IMR-90 (cell line): ENCODE measurements around the gene OPCML. TPM values are rescaled to one million over a fixed set of nuclear protein-coding genes. Genes with fewer than 3 reads are reported as not detected.

Source experiments
- ATAC-seq: fragments of 200-7000 bp; cut with Tn5 transposase; 2 replicates; pipeline ENCODE4 v1.9.1; 2020; ENCODE audit warnings: low read depth, mild to moderate bottlenecking, moderate library complexity
- BruUV-seq: library from RNA; stranded (reverse); fragments of 400-500 nt; replicated peaks from 2 replicates; lab custom pipeline; 2021; lab: Mats Ljungman, UMichigan
- CTCF ChIA-PET: fragments of 300-600 bp; formaldehyde crosslinking; extraction: SDS; loops from one replicate; lab custom pipeline; 2021; ENCODE audit warnings: antibody characterized with exemption; lab: Yijun Ruan, JAX
- POLR2A ChIA-PET: fragments of 300-600 bp; sonication (Branson Sonifier 250); formaldehyde crosslinking; loops from one replicate; lab custom pipeline; 2022; ENCODE audit warnings: antibody characterized with exemption; ENCODE audit not compliant: unreplicated experiment; lab: Charles Lee
- DNase-seq: peaks from one replicate; pipeline ENCODE4 v3.0.0; 2013
- H2AFZ ChIP-seq: replicated peaks from 2 replicates; pipeline ENCODE3; 2013; ENCODE audit warnings: low read length, mild to moderate bottlenecking; ENCODE audit not compliant: poor library complexity
- H2AK5ac ChIP-seq: 2 replicates; pipeline ENCODE4 v1.6.1; 2013; ENCODE audit warnings: low read depth, low read length, inconsistent platforms
- H2AK9ac ChIP-seq: replicated peaks from 2 replicates; pipeline ENCODE3; 2013; ENCODE audit warnings: mild to moderate bottlenecking, low read depth, low read length, moderate library complexity; ENCODE audit not compliant: poor library complexity
- H2BK120ac ChIP-seq: 2 replicates; pipeline ENCODE4 v1.6.1; 2013; ENCODE audit warnings: low read depth, low read length, inconsistent platforms
- H2BK15ac ChIP-seq: 3 replicates; pipeline ENCODE4 v1.6.1; 2013; ENCODE audit warnings: low read depth, low read length, inconsistent platforms
- H2BK20ac ChIP-seq: 2 replicates; pipeline ENCODE4 v1.6.1; 2013; ENCODE audit warnings: low read depth, mild to moderate bottlenecking, inconsistent platforms, low read length, moderate library complexity
- H2BK5ac ChIP-seq: 2 replicates; pipeline ENCODE4 v1.6.1; 2013; ENCODE audit warnings: mild to moderate bottlenecking, low read depth, low read length, inconsistent platforms; ENCODE audit not compliant: poor library complexity, severe bottlenecking
- H3K14ac ChIP-seq: replicated peaks from 2 replicates; pipeline ENCODE4 v1.6.1; 2013; ENCODE audit warnings: low read depth, low read length, inconsistent platforms
- H3K18ac ChIP-seq: 2 replicates; pipeline ENCODE4 v1.6.1; 2013; ENCODE audit warnings: low read depth, low read length, control low read depth
- H3K23ac ChIP-seq: 2 replicates; pipeline ENCODE4 v1.6.1; 2013; ENCODE audit warnings: low read depth, low read length, inconsistent platforms
- H3K27ac ChIP-seq: 2 replicates; pipeline ENCODE4 v1.5.1; 2013; ENCODE audit warnings: mild to moderate bottlenecking, control low read depth, low read length; ENCODE audit not compliant: insufficient read depth
- H3K27me3 ChIP-seq: 2 replicates; pipeline ENCODE4 v1.6.1; 2013; ENCODE audit warnings: low read length; ENCODE audit not compliant: control insufficient read depth, insufficient read depth
- H3K36me3 ChIP-seq: 2 replicates; pipeline ENCODE4 v1.6.1; 2013; ENCODE audit warnings: low read length, mixed read lengths; ENCODE audit not compliant: control insufficient read depth, insufficient read depth
- H3K4ac ChIP-seq: 2 replicates; pipeline ENCODE4 v1.6.1; 2013; ENCODE audit warnings: low read depth, low read length, inconsistent platforms
- H3K4me1 ChIP-seq: 2 replicates; pipeline ENCODE4 v1.6.1; 2013; ENCODE audit warnings: low read length, mixed read lengths; ENCODE audit not compliant: control insufficient read depth, insufficient read depth
- H3K4me2 ChIP-seq: 2 replicates; pipeline ENCODE4 v1.6.1; 2013; ENCODE audit warnings: low read depth, mild to moderate bottlenecking, control low read depth, low read length, moderate library complexity
- H3K4me3 ChIP-seq: 2 replicates; pipeline ENCODE4 v1.5.1; 2013; ENCODE audit warnings: low read depth, mild to moderate bottlenecking, control low read depth, low read length, moderate library complexity; ENCODE audit not compliant: insufficient read depth
- H3K56ac ChIP-seq: 2 replicates; pipeline ENCODE4 v1.6.1; 2013; ENCODE audit warnings: low read length, inconsistent platforms; ENCODE audit not compliant: insufficient read depth; ENCODE audit errors: extremely low read depth
- H3K79me1 ChIP-seq, 2 experiments: 2 replicates each; pipeline ENCODE4 v1.6.1; 2013; ENCODE audit warnings: low read length in 2 of 2, inconsistent platforms in 1 of 2, low read depth in 1 of 2
- H3K9ac ChIP-seq: 2 replicates; pipeline ENCODE4 v1.6.1; 2013; ENCODE audit warnings: low read depth, low read length, control low read depth
- H3K9me1 ChIP-seq: 2 replicates; pipeline ENCODE4 v1.6.1; 2013; ENCODE audit warnings: low read length, inconsistent platforms; ENCODE audit not compliant: insufficient read depth
- H3K9me3 ChIP-seq: 2 replicates; pipeline ENCODE4 v1.6.1; 2013; ENCODE audit warnings: low read length; ENCODE audit not compliant: control insufficient read depth, insufficient read depth
- H4K20me1 ChIP-seq: 2 replicates; pipeline ENCODE4 v1.6.1; 2013; ENCODE audit warnings: low read length, inconsistent platforms; ENCODE audit not compliant: insufficient read depth
- H4K5ac ChIP-seq: 2 replicates; pipeline ENCODE4 v1.6.1; 2013; ENCODE audit warnings: mild to moderate bottlenecking, low read depth, low read length, control low read depth
- H4K8ac ChIP-seq, 2 experiments: 2 replicates each; pipeline ENCODE4 v1.6.1; 2013; ENCODE audit warnings: low read depth in 2 of 2, low read length in 2 of 2, control low read depth in 1 of 2, inconsistent platforms in 1 of 2
- H4K91ac ChIP-seq: 2 replicates; pipeline ENCODE4 v1.6.1; 2013; ENCODE audit warnings: low read depth, low read length, inconsistent platforms; ENCODE audit not compliant: insufficient read depth
- FOS ChIP-seq: fragments of 150-350 bp; IDR thresholded peaks from 2 replicates; pipeline ENCODE4 v1.6.1; 2016; ENCODE audit warnings: low read depth, low read length
- MAZ ChIP-seq: IDR thresholded peaks from 2 replicates; pipeline ENCODE4 v1.6.1; 2012; ENCODE audit warnings: low read depth, mild to moderate bottlenecking, low read length, improper control_type of control experiment, moderate library complexity, borderline replicate concordance
- RAD21 ChIP-seq: IDR thresholded peaks from 2 replicates; pipeline ENCODE4 v1.6.1; 2012; ENCODE audit warnings: low read length, improper control_type of control experiment
- RCOR1 ChIP-seq: IDR thresholded peaks from 2 replicates; pipeline ENCODE4 v1.6.1; 2012; ENCODE audit warnings: mild to moderate bottlenecking, low read length, improper control_type of control experiment; ENCODE audit not compliant: insufficient replicate concordance
- SMC3 ChIP-seq: fragments of 150-350 bp; IDR thresholded peaks from 2 replicates; pipeline ENCODE4 v1.6.1; 2016; ENCODE audit warnings: low read depth, mild to moderate bottlenecking, antibody characterized with exemption, low read length, moderate library complexity
- USF2 ChIP-seq: fragments of 150-350 bp; IDR thresholded peaks from 2 replicates; pipeline ENCODE4 v1.6.1; 2017; ENCODE audit warnings: mild to moderate bottlenecking, antibody characterized with exemption, low read length, low read depth
- WGBS, 2 experiments: methylation state at CpG; one replicate each; pipeline versions ENCODE4 v1.1.5 to v1.1.7; 2013; ENCODE audit warnings: missing lambda C conversion rate in 2 of 2; ENCODE audit not compliant: insufficient read length in 1 of 2; ENCODE audit errors: extremely low coverage in 2 of 2; 5-methylcytosine and 5-hydroxymethylcytosine counted together
- dilution Hi-C: fragments of 300-500 bp; cut with HindIII; formaldehyde crosslinking; loops from one replicate; pipeline ENCODE4 v1.14.3; 2018; ENCODE audit warnings: low sequenced_read_pairs; ENCODE audit not compliant: unreplicated experiment
- in situ Hi-C: fragments of 300-500 bp; cut with MboI; formaldehyde crosslinking; loops from 3 replicates; pipeline ENCODE4 v1.14.3; 2019; ENCODE audit warnings: low sequenced_read_pairs, inconsistent platforms, mixed read lengths
- intact Hi-C: fragments of 100-400 bp; cut with micrococcal nuclease; formaldehyde crosslinking; loops from 2 replicates; pipeline ENCODE4 v1.10.0; 2022
- polyA plus RNA-seq, 3 experiments: library from polyadenylated mRNA; depleted of rRNA; stranded (reverse); fragments of >200 nt; gene quantifications; 2 replicates each; pipeline ENCODE4 v1.2.3, GENCODE V29; 2012; ENCODE audit warnings: low replicate concordance in 1 of 3
- total RNA-seq: library from RNA; depleted of rRNA; stranded (reverse); fragments of >200 nt; gene quantifications from 2 replicates; pipeline ENCODE4 v1.2.3, GENCODE V29; 2012

OPCML gene
- total and polyA plus RNA-seq, 2 of the 4 experiments (the other 2 are of a cell fraction) = under 0.01 to 2.6 TPM

DNA sequence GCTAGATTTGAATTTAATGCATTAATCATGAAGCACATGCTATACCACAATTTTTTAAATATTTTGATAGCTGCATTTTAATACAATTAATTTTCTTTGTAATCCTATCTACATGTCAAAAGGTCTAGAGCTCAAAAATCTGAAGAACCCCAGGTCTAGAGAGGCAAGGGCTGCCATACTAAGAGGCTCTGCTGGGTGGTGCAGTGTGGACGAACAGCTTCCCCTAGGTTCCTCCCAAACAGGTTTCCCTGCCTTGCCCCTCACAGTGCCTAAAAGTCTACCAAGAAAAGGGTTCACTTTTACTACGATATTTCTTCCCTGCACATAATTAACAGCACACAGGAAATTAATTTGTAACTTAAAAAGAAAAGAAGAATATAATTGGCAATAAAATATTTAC, 681.1 kb downstream of the OPCML start:
- CTCF ChIA-PET = interaction anchor here (0.7 to 1.3 kb wide), 2 partner anchors 11 to 16 kb away, joined by 3 read pairs; no protein-coding TSS in a partner anchor

More for the DNA sequence above, 681.1 kb downstream of the OPCML start:
- Histone ChIP-seq H3K4me2 (no peak overlapping the region), H2BK15ac (no peak overlapping the region), H3K23ac (no peak overlapping the region), H2BK120ac (no peak overlapping the region), H3K9ac (no peak overlapping the region), H2AK9ac (no peak overlapping the region), H3K18ac (no peak overlapping the region), H2BK5ac (no peak overlapping the region), H3K9me1 (no peaks in the 10 kb centered on the region; the same call in 1 of the 2 replicates), H3K4ac (no peak overlapping the region), H4K8ac (no peak overlapping the region), H3K79me1 (no peaks in the 10 kb centered on the region), H2BK20ac (no peak overlapping the region), H3K4me3 (no peak overlapping the region), H3K14ac (no peak overlapping the region), H2AFZ (no peak overlapping the region), H3K36me3 (no peaks in the 10 kb centered on the region), H2AK5ac (no peak overlapping the region), H3K27ac (no peak overlapping the region), H3K4me1 (no peaks in the 10 kb centered on the region), H4K5ac (no peak overlapping the region), H3K27me3 (0 out of 2 replicates have a peak, but pooled peaks cover 2% of the 10 kb centered on the region), H3K56ac (no peak overlapping the region), H4K20me1 (no peaks in the 10 kb centered on the region), H4K91ac (no peak overlapping the region), H3K9me3 (no peaks in the 10 kb centered on the region)
- ATAC-seq (no peak), DNase-seq (no peak)
- TF ChIP-seq RAD21 (no peak), SMC3 (no peak), FOS (no peak), MAZ (no peak), RCOR1 (no peak), USF2 (no peak)
- intact Hi-C loops = no loop called here
- in situ Hi-C loops = no loop called here
- no TSS peak for BruUV-seq
- POLR2A ChIA-PET = no interaction called here
- dilution Hi-C loops = no loop called here
- no CpG with 5 or more reads among the region's 2 CpGs for WGBS, 2 experiments
